Activated naive CD4-positive, alpha-beta T cell treated with anti-CD3 and anti-CD28 coated beads, Interleukin-2, amount 50 U/mL, for 16 hours (primary cell): ENCODE results near the gene FRMD4A.
"Not testable (repeated sequence)": the region's sequence is repeated elsewhere in the genome, so short reads cannot be mapped to it uniquely, and the experiment has no call there.

ENCODE experiments used
- DNase-seq: peaks from one replicate; pipeline ENCODE4 v3.0.0-alpha.2; 2020

Gene FRMD4A

DNA sequence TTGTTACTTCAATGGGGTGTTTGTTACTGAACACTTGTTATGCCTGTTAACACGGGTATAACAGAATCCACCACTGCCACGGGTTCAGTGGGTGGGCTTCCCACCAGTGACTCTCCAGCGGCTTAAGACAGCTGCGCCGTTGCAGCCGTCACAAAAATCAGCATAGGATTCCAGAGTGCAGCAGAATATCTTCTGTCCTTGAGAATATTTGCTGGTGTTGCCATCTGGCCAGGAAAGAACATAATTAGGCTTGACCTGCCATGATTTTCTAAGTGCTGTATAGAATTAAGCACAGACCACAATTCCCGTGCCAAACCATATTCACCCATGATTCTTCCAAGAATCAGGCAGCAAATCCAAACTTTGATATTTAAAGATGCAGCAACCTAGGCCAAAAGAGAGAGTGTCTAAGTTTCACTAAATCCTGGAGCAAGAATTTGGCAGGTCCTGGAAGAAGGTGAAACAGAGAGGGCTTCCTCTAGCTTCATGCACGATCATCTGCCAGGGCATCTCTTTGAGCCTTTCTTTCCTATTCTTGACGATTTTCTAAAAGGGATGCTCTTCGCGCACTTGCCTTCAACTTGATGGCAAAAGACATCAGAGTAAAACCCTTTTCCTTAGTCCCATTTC lies 95.0 kb downstream of the FRMD4A start:
- DNase-seq: no peak

- no peak for DNase-seq
Observed at GRCh38 chr10:14233566-14233965, 97.2 kb downstream of the FRMD4A start.

GRCh38 chr10:14228798-14229197 lies 101.9 kb downstream of the FRMD4A start:
- not testable (repeated sequence) for DNase-seq

DNA sequence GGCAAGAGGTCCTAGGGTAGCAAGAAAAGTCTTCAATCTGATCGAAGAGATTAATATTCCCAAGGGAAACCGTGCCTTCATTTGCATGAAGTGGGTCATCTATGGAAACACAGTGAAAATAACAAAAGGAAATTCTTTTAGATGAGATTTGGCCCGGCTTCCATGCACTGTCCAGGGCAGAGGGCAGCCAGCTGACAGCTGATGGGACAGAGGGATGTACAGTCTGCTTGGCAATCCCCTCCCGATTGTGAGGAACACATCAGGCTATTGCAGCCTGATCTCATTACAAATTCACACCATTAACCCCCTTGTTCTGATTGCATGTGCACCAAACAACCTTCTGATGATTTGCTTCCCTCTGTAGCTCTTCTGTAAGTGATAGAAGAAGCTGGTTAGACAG lies 105.3 kb downstream of the FRMD4A start:
- DNase-seq: no peak

- DNase-seq: no peak
Observed at GRCh38 chr10:14220026-14220425, 110.7 kb downstream of the FRMD4A start.

DNA sequence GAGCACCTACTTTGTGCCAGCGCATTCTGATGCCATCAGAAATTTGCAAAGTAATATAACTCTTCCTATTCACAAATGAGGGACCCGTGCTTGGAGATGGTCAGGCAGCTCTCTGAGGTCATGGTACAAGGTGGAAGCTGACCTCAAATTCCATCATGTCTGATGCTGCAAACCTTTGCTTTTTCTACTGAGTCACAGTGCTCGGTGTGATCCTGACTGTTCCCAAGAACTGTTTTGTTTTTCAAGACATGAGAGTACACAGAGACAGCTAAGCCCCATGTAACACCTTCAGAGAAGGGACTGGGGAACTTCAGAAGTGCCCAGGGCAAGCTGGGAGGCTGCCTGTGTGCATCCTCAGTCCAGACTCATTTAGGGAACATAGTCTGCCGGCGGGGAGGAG lies 111.3 kb downstream of the FRMD4A start:
- DNase-seq: no peak

DNA sequence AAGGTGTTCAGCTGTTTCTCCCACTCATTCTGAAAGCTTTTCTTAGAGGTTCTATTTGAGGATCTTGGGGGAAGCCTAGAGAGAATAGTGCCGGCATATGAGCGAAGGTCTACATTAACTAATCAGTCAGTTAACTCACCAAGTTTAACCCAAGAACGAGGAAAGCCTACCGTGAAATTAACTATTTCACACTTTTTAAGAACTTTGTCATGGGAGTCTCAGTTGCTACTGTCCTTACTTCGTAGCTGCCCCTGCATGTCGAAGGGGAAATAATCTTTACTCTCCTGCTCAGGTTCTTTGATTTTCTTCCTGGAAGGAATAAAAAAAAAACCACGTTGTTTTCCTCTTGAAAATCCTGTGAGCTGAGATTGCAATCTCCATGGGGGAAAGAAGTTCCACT lies 115.1 kb downstream of the FRMD4A start:
- DNase-seq: no peak

DNA sequence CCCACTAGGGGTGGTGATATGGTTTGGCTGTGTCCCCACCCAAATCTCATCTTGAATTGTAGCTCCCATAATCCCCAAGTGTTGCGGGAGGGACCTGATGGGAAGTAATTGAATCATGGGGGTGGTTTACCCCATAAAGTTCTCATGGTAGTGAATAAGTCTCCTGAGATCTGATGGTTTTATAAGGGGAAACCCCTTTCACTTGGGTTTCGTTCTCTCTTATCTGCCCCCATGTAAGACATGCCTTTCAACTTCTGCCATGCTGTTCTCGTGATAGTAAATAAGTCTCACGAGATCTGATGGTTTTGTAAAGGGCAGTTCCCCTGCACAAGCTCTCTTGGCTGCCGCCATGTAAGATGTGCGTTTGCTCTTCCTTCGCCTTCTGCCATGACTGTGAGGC lies 117.0 kb downstream of the FRMD4A start:
- not testable (repeated sequence) for DNase-seq

- DNase-seq: no peak
Observed at GRCh38 chr10:14211610-14212009, 119.1 kb downstream of the FRMD4A start.

DNA sequence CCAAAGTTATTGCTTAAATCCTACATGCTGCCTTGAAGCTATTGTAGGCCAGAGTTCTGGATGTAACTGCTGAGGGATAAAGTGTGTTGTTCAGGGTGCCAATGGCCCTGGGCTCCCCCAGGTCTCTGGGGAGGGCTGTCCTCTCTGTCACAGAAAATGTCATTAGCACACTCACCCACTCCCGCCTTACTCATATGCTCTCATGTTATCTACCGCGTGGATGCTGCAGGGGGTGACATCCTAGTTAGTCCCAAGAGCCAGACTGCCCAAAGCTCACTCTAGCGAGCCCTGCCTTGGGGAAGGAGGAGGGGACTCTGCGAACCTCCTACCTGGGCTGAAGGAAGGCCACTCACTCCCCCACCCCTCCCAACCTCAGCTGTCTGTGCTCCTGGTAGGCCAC lies 122.5 kb downstream of the FRMD4A start:
- no peak for DNase-seq

GRCh38 chr10:14205233-14205632 lies 125.5 kb downstream of the FRMD4A start:
- DNase-seq: no peak

- DNase-seq: no peak
Observed at GRCh38 chr10:14200698-14201544, 129.8 kb downstream of the FRMD4A start.

DNA sequence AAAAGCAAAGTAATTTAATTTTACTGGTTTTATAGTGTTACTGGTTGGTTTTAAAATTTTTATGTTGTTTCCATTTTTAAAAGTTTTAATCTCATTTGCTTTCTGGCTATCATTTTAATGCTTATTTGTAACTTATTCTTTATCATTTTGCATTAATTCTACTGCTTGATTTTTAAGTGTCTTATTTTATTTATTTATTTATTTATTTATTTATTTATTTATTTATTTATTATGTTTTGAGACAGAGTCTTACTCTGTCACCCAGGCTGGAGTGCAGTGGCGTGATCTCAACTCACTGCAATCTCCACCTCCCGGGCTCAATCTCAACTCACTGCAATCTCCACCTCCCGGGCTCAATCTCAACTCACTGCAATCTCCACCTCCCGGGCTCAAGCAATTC lies 131.6 kb downstream of the FRMD4A start:
- not testable (repeated sequence) for DNase-seq

GRCh38 chr10:14198078-14198477 lies 132.6 kb downstream of the FRMD4A start:
- no peak for DNase-seq

DNA sequence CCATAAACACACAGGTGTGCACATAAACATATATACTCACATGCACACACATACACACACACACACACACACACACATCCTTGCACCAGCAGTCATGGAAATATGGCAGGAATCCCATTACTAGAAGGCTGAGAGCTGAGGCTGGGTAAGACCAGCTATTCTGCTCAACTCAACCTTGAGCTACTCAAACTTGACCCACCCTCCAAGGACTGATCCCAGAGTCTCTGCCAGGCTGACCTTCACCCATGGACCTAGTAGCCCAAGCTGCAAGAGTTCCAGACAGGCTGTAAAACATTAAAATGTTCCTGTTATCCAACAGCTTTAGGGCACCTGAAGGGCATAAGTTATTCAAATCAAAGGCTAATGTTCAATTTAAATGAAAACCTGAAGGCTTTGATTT lies 134.6 kb downstream of the FRMD4A start:
- no peak for DNase-seq

GRCh38 chr10:14195433-14195832 lies 135.3 kb downstream of the FRMD4A start:
- no peak for DNase-seq

DNA sequence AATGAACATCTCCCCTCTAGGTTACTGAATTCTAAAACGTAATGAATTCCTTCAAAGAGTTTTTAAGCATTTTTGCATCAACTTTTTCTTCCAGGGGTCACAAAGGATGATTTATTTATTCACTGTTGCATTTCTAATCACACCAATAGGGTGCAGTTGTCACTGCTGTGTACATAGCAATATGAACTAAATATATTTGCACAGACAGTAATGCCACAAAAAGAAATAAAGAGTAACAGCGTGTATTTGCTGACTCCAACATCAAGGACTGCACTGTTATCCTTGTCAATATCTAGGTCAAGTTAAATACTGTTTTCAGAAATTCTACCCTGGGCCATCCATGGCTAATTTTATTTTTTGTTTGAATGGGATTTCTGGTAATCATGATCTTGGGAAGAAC lies 138.0 kb downstream of the FRMD4A start:
- no peak for DNase-seq

DNA sequence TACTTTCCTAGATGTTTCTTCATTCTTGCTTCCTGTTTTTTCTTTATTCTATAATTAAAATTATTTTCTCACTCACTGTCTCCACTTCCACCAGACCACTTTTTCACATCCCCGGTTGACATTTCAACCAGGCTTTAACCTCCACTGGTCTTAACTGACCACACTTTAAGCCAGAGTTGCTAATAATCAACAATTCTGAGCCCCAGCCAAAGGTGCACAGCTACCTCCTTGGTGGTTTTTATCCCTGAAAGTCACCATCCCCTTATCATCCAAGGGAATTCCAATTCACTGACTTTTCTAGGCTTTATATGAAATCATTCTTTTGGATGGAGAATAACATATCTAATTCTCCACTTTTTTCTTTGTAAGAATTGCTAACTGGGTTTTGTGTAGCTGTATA lies 138.9 kb downstream of the FRMD4A start:
- DNase-seq: no peak

DNA sequence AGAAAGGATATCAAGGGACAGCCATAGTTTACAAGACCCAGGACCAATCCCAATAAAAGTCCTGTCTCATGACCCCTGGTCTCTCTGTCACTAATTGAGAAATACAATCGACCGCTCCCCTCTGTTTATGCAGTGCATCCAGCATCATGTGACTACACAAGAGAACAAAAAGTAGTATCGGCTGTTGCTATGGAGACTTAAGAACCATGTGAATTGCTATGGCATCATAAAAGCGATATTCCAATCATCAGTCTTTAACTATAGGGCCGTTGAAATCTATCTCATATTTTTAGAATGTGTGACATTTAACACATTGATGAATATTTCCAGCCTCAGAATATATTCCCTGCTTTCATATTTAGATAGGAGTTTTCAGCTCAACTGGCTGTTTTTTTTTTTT lies 139.3 kb downstream of the FRMD4A start:
- no peak for DNase-seq

DNA sequence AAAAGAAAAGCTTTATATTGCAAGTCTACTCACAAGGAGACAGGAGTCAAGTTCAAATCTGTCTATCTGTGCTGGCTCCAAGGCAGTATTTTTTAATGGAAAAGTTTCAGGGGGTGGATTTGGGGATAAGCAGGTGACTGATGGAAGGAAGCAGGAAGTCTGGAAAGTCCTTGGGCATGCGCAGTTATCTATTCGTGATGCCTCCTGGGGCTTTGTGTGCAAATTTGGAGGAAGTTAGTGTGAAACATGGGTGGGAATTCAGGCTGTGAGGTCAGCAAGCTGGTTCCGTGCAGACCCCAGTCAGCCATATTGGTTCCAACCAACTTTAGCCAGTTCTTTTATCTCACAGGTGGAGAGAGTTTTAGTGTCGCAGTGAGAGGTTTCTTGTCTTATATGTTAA lies 140.0 kb downstream of the FRMD4A start:
- DNase-seq: no peak

DNA sequence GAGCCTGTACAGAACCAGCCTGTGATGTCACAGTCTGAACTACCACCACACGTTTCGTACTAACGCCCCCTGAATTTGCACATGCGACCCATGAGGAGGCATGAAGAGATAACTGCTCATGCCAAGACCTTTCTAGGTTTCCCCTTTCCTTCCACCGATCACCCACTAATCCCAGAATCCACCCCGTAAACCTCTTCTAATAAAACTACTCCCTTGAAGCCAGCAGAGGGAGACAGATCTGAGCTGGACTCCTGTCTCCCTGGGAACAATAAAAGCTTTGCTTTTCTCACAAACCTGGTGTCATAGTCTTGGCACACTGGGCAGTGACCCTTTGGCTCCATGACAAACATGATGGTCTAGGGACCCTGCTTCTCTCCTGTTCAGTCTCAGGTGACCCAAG lies 144.5 kb downstream of the FRMD4A start:
- no peak for DNase-seq

DNA sequence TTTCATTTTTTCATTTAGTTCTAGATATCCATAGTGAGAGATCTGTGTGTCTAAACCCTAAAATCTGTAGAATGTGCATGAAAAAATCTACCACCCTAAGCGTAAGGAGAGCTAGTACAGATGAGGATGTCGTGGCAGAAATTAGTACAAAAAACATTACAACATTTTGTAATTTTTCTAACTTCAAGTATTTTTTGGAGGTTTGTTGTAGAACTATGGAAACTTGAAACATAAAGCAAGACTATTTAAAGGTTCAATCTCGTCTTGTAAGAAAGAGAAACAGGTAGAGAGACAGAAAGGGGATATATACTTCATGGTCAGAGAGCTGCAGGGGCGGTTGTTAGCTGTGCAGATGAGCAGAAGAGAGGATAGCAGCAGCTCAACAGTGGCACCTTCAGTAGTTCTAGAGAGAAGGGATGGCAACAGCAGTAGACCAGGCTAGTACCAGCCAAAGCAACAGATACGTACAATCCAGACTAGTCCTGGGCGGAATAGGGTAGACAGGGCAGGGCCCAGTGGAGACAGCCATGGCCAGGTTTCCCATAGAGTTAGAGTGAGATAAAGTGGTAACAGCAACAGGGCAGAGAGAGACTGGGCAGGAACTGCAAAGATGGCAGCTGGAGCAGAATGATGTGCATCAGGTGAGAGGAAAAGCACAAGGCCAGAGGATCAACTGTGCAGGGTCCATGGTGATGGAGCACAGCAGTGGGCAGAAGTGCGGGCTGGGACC lies 145.2 kb downstream of the FRMD4A start:
- DNase-seq: peak; percentile 62

DNA sequence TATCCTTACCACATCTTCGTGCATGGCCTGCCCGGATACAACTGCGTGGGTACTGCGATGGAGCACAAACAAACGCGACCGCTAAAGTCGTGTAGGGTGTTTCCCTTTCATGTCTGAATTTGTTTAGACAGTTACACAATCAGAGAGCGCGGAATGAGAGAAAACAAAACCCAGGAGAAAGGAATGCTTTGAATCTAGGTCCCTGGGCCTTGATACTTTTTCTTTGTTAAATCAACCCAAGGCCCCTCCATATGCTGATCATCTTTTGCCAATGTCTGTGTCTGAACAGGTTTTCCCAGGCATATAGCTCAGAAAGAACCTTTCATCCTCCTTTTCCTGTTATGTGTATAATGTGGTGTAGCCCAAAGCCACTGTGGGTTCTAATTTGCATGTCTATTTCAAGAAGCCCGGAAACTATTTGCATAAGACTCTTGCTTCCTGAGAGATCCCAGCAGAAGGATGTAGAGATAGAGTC lies 145.8 kb downstream of the FRMD4A start:
- DNase-seq: peak; percentile 47

- DNase-seq: no peak
Observed at GRCh38 chr10:14182781-14183180, 147.9 kb downstream of the FRMD4A start.
